GM12892 (cell line): ENCODE measurements around the gene HSD11B1.

Experiments used
- POLR2A ChIP-seq: IDR thresholded peaks from 2 replicates; pipeline ENCODE4 v1.6.1; 2011; ENCODE audit warnings: low read depth, low read length, control low read depth
- POLR2AphosphoS5 ChIP-seq: IDR thresholded peaks from 2 replicates; pipeline ENCODE4 v1.6.1; 2011; ENCODE audit warnings: low read depth, low read length, control low read depth

- TF ChIP-seq POLR2AphosphoS5 = no peak
- no peak for TF ChIP-seq POLR2A
Observed at GRCh38 chr1:209707308-209707707, 2.7 kb downstream of the HSD11B1 start.
